Measurements from ENCODE around the gene PRKAA1. TPM values are rescaled to one million over a fixed set of nuclear protein-coding genes. Genes with fewer than 3 reads are reported as not detected.
"Not testable (repeated sequence)": the region's sequence is repeated elsewhere in the genome, so short reads cannot be mapped to it uniquely, and the experiment has no call there.

The PRKAA1 gene
- total RNA-seq, 1 donor from 2014 or later: 33.6 TPM

GRCh38 chr5:40754381-40755092 lies 43.6 kb downstream of the PRKAA1 start:
- intact Hi-C loops (cut with DNase I): loop anchor here (1.0 to 2.0 kb wide), 3 partner anchors 44 to 124 kb away; partner anchors contain the start of genes PRKAA1 and RPL37

GRCh38 chr5:40746703-40747102 lies 51.5 kb downstream of the PRKAA1 start:
- intact Hi-C loops (cut with DNase I): no loop called here
- no peak for DNase-seq (ENCODE audit: missing footprints)
- no peak for ATAC-seq

More at GRCh38 chr5:40754381-40755092, 43.6 kb downstream of the PRKAA1 start:
- ATAC-seq (no peak), DNase-seq (ENCODE audit: missing footprints) (no peak)

- ATAC-seq (no peak), DNase-seq (ENCODE audit: missing footprints) (no peak)
- intact Hi-C loops (cut with DNase I): no loop called here
Observed at GRCh38 chr5:40743771-40744170, 54.4 kb downstream of the PRKAA1 start.

- DNase-seq (ENCODE audit: missing footprints) (no peak), ATAC-seq (no peak)
- intact Hi-C loops (cut with DNase I): loop anchor here (5.0 to 10.0 kb wide), 3 partner anchors 791 to 1154 kb away; no protein-coding TSS in a partner anchor
Observed at GRCh38 chr5:40738502-40738901, 59.7 kb downstream of the PRKAA1 start.

GRCh38 chr5:40736103-40736875 lies 61.9 kb downstream of the PRKAA1 start:
- DNase-seq (ENCODE audit: missing footprints) (no peak), ATAC-seq (peak; percentile 42)
- intact Hi-C loops (cut with DNase I): loop anchor here (5.0 to 10.0 kb wide), 3 partner anchors 789 to 1151 kb away; no protein-coding TSS in a partner anchor

- no peak for DNase-seq (ENCODE audit: missing footprints)
- intact Hi-C loops (cut with DNase I): loop anchor here (5.0 to 10.0 kb wide), 3 partner anchors 788 to 1151 kb away; no protein-coding TSS in a partner anchor
- ATAC-seq: no peak
Observed at GRCh38 chr5:40735609-40736008, 62.6 kb downstream of the PRKAA1 start.

GRCh38 chr5:40734986-40735385 lies 63.2 kb downstream of the PRKAA1 start:
- intact Hi-C loops (cut with DNase I): loop anchor here (5.0 to 10.0 kb wide), 3 partner anchors 788 to 1150 kb away; no protein-coding TSS in a partner anchor

GRCh38 chr5:40733879-40734563 lies 64.2 kb downstream of the PRKAA1 start:
- intact Hi-C loops (cut with DNase I): loop anchor here (10.0 kb wide), 2 partner anchors 1019 to 1149 kb away; no protein-coding TSS in a partner anchor
- DNase-seq (ENCODE audit: missing footprints) (no peak), ATAC-seq (peak; percentile 49)

More at GRCh38 chr5:40734986-40735385, 63.2 kb downstream of the PRKAA1 start:
- DNase-seq (ENCODE audit: missing footprints) (no peak), ATAC-seq (no peak)

- ATAC-seq (no peak), DNase-seq (ENCODE audit: missing footprints) (no peak)
- intact Hi-C loops (cut with DNase I): loop anchor here (10.0 kb wide), 2 partner anchors 1019 to 1149 kb away; no protein-coding TSS in a partner anchor
Observed at GRCh38 chr5:40733434-40733833, 64.7 kb downstream of the PRKAA1 start.

GRCh38 chr5:40722497-40722911 lies 75.7 kb downstream of the PRKAA1 start:
- ATAC-seq; DNase-seq (ENCODE audit: missing footprints); intact Hi-C loops (cut with DNase I): not testable (repeated sequence)

GRCh38 chr5:40720069-40720468 lies 78.1 kb downstream of the PRKAA1 start:
- intact Hi-C loops (cut with DNase I): no loop called here
- DNase-seq (ENCODE audit: missing footprints): no peak
- ATAC-seq: no peak

GRCh38 chr5:40717281-40717680 lies 80.9 kb downstream of the PRKAA1 start:
- intact Hi-C loops (cut with DNase I): no loop called here
- DNase-seq (ENCODE audit: missing footprints) (no peak), ATAC-seq (no peak)

- ATAC-seq (no peak), DNase-seq (ENCODE audit: missing footprints) (no peak)
- intact Hi-C loops (cut with DNase I): no loop called here
Observed at GRCh38 chr5:40716590-40716989, 81.6 kb downstream of the PRKAA1 start.

- DNase-seq (ENCODE audit: missing footprints) (no peak), ATAC-seq (no peak)
- intact Hi-C loops (cut with DNase I): no loop called here
Observed at GRCh38 chr5:40716000-40716399, 82.2 kb downstream of the PRKAA1 start.

GRCh38 chr5:40714001-40714400 lies 84.2 kb downstream of the PRKAA1 start:
- ATAC-seq (no peak), DNase-seq (ENCODE audit: missing footprints) (no peak)
- intact Hi-C loops (cut with DNase I): no loop called here

- ATAC-seq; DNase-seq (ENCODE audit: missing footprints); intact Hi-C loops (cut with DNase I): not testable (repeated sequence)
Observed at GRCh38 chr5:40710575-40710974, 87.6 kb downstream of the PRKAA1 start.
